K562 (cell line): ENCODE data around the gene FRMPD2.

ENCODE experiments used
- IRF2 ChIP-seq: sonication (generic); formaldehyde crosslinking; IDR thresholded peaks from 2 replicates; pipeline ENCODE4 v1.8.1; 2022; ENCODE audit warnings: mild to moderate bottlenecking, missing genetic modification reagents
- KAT8 ChIP-seq: fragments of 450-650 bp; IDR thresholded peaks from 2 replicates; pipeline ENCODE4 v1.6.1; 2016; ENCODE audit warnings: low read depth, mild to moderate bottlenecking
- NR3C1 ChIP-seq: sonication (generic); formaldehyde crosslinking; IDR thresholded peaks from 2 replicates; pipeline ENCODE4 v1.8.1; 2022; ENCODE audit warnings: missing genetic modification reagents
- RBM34 ChIP-seq: fragments of 200-400 bp; formaldehyde crosslinking; IDR thresholded peaks from 2 replicates; pipeline ENCODE4 v1.6.1; 2018; ENCODE audit warnings: low read length, borderline replicate concordance; ENCODE audit not compliant: insufficient read depth
- SPI1 ChIP-seq: IDR thresholded peaks from 2 replicates; pipeline ENCODE4 v1.6.1; 2011; ENCODE audit warnings: low read depth, low read length, control low read depth, borderline replicate concordance
- ZBTB8A ChIP-seq: fragments of 450-650 bp; IDR thresholded peaks from 2 replicates; pipeline ENCODE4 v1.6.1; 2018; ENCODE audit warnings: mild to moderate bottlenecking, moderate library complexity; ENCODE audit not compliant: partially characterized antibody
- ZNF124 ChIP-seq: sonication (generic); formaldehyde crosslinking; IDR thresholded peaks from 2 replicates; pipeline ENCODE4 v1.8.1; 2022; ENCODE audit warnings: missing genetic modification reagents
- ZNF644 ChIP-seq: fragments of 200-800 bp; sonication (Bioruptor generic); IDR thresholded peaks from 2 replicates; pipeline ENCODE4 v1.6.1; 2016; ENCODE audit warnings: low read depth, missing genetic modification characterization, missing compliant biosample characterization
- TF ChIP-seq, protein P1 (sequence below), 2 experiments: fragments of 450-650 bp; formaldehyde crosslinking in 1 of 2; IDR thresholded peaks; 2 replicates each; pipeline versions ENCODE4 v1.4.0 to v1.6.1; 2014 to 2020; ENCODE audit warnings: mild to moderate bottlenecking in 2 of 2, borderline replicate concordance in 1 of 2, low read depth in 1 of 2
- TF ChIP-seq, protein P2 (sequence below): sonication (generic); formaldehyde crosslinking; IDR thresholded peaks from 2 replicates; pipeline ENCODE4 v1.8.0; 2023; ENCODE audit warnings: mild to moderate bottlenecking, missing genetic modification reagents
- TF ChIP-seq, protein P3 (sequence below), 3 experiments: IDR thresholded peaks in 2 of 3; conservative IDR thresholded peaks in 1 of 3; 2 replicates each; pipeline ENCODE4 v1.5.1; 2011 to 2012; ENCODE audit warnings: low read length in 3 of 3, mild to moderate bottlenecking in 3 of 3, control low read depth in 2 of 3, improper control_type of control experiment in 1 of 3, inconsistent platforms in 1 of 3, low read depth in 1 of 3, mixed read lengths in 1 of 3, moderate library complexity in 1 of 3; ENCODE audit not compliant: insufficient read depth in 2 of 3
- TF ChIP-seq, protein P4 (sequence below): sonication (generic); formaldehyde crosslinking; IDR thresholded peaks from 2 replicates; pipeline ENCODE4 v1.8.1; 2022; ENCODE audit warnings: missing genetic modification reagents

DNA sequence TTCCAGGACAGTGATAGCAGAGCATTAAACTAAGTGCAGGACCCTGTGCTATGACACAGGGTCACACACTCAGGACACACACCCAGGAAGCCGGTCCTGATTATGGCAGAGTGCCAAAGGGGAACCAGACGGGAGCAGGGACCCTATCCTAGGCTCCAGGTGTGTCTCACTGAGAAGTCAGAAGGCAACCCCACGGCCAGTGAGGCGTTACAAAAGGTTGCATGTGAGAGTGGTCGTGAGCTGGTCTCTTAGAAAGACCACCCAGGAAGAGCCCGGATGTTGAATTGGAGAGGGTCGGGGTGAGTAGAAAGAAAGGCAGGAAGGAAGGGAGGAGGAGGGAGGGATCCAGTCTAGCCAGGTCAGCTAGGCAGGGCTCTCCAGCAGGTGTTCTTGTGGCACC, 31.0 kb downstream of the FRMPD2 start:
- TF ChIP-seq, protein P1, sequence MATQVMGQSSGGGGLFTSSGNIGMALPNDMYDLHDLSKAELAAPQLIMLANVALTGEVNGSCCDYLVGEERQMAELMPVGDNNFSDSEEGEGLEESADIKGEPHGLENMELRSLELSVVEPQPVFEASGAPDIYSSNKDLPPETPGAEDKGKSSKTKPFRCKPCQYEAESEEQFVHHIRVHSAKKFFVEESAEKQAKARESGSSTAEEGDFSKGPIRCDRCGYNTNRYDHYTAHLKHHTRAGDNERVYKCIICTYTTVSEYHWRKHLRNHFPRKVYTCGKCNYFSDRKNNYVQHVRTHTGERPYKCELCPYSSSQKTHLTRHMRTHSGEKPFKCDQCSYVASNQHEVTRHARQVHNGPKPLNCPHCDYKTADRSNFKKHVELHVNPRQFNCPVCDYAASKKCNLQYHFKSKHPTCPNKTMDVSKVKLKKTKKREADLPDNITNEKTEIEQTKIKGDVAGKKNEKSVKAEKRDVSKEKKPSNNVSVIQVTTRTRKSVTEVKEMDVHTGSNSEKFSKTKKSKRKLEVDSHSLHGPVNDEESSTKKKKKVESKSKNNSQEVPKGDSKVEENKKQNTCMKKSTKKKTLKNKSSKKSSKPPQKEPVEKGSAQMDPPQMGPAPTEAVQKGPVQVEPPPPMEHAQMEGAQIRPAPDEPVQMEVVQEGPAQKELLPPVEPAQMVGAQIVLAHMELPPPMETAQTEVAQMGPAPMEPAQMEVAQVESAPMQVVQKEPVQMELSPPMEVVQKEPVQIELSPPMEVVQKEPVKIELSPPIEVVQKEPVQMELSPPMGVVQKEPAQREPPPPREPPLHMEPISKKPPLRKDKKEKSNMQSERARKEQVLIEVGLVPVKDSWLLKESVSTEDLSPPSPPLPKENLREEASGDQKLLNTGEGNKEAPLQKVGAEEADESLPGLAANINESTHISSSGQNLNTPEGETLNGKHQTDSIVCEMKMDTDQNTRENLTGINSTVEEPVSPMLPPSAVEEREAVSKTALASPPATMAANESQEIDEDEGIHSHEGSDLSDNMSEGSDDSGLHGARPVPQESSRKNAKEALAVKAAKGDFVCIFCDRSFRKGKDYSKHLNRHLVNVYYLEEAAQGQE (IDR thresholded peaks at IDR 0.05; ENCODE audit: borderline replicate concordance) = no peak
- TF ChIP-seq, protein P1 (CRISPR knock-in tag; IDR thresholded peaks at IDR 0.05; ENCODE audit: low read depth) = no peak
- no peak for TF ChIP-seq IRF2
- no peak for TF ChIP-seq ZNF644 (tag)
- TF ChIP-seq, protein P2, sequence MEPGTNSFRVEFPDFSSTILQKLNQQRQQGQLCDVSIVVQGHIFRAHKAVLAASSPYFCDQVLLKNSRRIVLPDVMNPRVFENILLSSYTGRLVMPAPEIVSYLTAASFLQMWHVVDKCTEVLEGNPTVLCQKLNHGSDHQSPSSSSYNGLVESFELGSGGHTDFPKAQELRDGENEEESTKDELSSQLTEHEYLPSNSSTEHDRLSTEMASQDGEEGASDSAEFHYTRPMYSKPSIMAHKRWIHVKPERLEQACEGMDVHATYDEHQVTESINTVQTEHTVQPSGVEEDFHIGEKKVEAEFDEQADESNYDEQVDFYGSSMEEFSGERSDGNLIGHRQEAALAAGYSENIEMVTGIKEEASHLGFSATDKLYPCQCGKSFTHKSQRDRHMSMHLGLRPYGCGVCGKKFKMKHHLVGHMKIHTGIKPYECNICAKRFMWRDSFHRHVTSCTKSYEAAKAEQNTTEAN (CRISPR knock-in tag) = no peak
- TF ChIP-seq, protein P3, sequence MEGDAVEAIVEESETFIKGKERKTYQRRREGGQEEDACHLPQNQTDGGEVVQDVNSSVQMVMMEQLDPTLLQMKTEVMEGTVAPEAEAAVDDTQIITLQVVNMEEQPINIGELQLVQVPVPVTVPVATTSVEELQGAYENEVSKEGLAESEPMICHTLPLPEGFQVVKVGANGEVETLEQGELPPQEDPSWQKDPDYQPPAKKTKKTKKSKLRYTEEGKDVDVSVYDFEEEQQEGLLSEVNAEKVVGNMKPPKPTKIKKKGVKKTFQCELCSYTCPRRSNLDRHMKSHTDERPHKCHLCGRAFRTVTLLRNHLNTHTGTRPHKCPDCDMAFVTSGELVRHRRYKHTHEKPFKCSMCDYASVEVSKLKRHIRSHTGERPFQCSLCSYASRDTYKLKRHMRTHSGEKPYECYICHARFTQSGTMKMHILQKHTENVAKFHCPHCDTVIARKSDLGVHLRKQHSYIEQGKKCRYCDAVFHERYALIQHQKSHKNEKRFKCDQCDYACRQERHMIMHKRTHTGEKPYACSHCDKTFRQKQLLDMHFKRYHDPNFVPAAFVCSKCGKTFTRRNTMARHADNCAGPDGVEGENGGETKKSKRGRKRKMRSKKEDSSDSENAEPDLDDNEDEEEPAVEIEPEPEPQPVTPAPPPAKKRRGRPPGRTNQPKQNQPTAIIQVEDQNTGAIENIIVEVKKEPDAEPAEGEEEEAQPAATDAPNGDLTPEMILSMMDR (IDR thresholded peaks at IDR 0.05 in 2 of 3, conservative IDR thresholded peaks at IDR 0.05 in 1 of 3; ENCODE audit: insufficient read depth in 2 of 3, low read depth in 1 of 3, low read length in 3 of 3) = no peak
- TF ChIP-seq KAT8 = no peak
- no peak for TF ChIP-seq NR3C1 (CRISPR knock-in tag)
- no peak for TF ChIP-seq SPI1
- no peak for TF ChIP-seq ZNF124 (CRISPR knock-in tag)
- TF ChIP-seq, protein P4, sequence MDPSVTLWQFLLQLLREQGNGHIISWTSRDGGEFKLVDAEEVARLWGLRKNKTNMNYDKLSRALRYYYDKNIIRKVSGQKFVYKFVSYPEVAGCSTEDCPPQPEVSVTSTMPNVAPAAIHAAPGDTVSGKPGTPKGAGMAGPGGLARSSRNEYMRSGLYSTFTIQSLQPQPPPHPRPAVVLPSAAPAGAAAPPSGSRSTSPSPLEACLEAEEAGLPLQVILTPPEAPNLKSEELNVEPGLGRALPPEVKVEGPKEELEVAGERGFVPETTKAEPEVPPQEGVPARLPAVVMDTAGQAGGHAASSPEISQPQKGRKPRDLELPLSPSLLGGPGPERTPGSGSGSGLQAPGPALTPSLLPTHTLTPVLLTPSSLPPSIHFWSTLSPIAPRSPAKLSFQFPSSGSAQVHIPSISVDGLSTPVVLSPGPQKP (CRISPR knock-in tag) = no peak
- no peak for TF ChIP-seq RBM34
- TF ChIP-seq ZBTB8A = no peak
